MM.1S (cell line): ENCODE results near the gene SMIM26.

Experiments
- DNase-seq: peaks from one replicate; pipeline ENCODE4 v3.0.0-alpha.2; 2015
- H2AFZ ChIP-seq: fragments of 300-600 bp; sonication (generic); 2 replicates; pipeline ENCODE4 v1.6.0; 2016; ENCODE audit warnings: antibody characterized with exemption, low read length
- H3F3A ChIP-seq: fragments of 300-600 bp; sonication (generic); 2 replicates; pipeline ENCODE4 v1.6.1; 2016; ENCODE audit warnings: mild to moderate bottlenecking, antibody characterized with exemption, low read length, moderate library complexity, mixed read lengths; ENCODE audit not compliant: insufficient read depth
- H3K27ac ChIP-seq: fragments of 300-600 bp; sonication (generic); 2 replicates; pipeline ENCODE4 v1.5.1; 2016; ENCODE audit warnings: mild to moderate bottlenecking, low read length
- H3K27me3 ChIP-seq: fragments of 300-600 bp; sonication (generic); replicated peaks from 2 replicates; pipeline ENCODE4 v1.6.0; 2016; ENCODE audit warnings: low read length; ENCODE audit not compliant: insufficient read depth
- H3K36me3 ChIP-seq: fragments of 300-600 bp; sonication (generic); replicated peaks from 2 replicates; pipeline ENCODE4 v1.6.1; 2016; ENCODE audit warnings: mild to moderate bottlenecking, low read length, mixed read lengths; ENCODE audit not compliant: insufficient read depth
- H3K4me1 ChIP-seq: fragments of 300-600 bp; sonication (generic); 2 replicates; pipeline ENCODE4 v1.6.1; 2016; ENCODE audit warnings: low read length, mixed read lengths
- H3K4me2 ChIP-seq: fragments of 300-600 bp; sonication (generic); 2 replicates; pipeline ENCODE4 v1.6.0; 2016; ENCODE audit warnings: low read depth, low read length
- H3K4me3 ChIP-seq: fragments of 300-600 bp; sonication (generic); 2 replicates; pipeline ENCODE4 v1.5.1; 2016; ENCODE audit warnings: low read length, mixed read lengths
- H3K79me2 ChIP-seq: fragments of 300-600 bp; sonication (generic); 2 replicates; pipeline ENCODE4 v1.6.1; 2016; ENCODE audit warnings: mixed run types, low read length, mixed read lengths
- H3K9ac ChIP-seq: fragments of 300-600 bp; sonication (generic); 2 replicates; pipeline ENCODE4 v1.6.1; 2016; ENCODE audit warnings: low read length, mixed read lengths
- H3K9me2 ChIP-seq: fragments of 300-600 bp; sonication (generic); replicated peaks from 2 replicates; pipeline ENCODE4 v1.6.1; 2016; ENCODE audit warnings: mild to moderate bottlenecking, low read length, mixed read lengths; ENCODE audit not compliant: insufficient read depth
- H3K9me3 ChIP-seq: fragments of 300-600 bp; sonication (generic); replicated peaks from 2 replicates; pipeline ENCODE4 v1.6.1; 2016; ENCODE audit warnings: mild to moderate bottlenecking, low read length, mixed read lengths; ENCODE audit not compliant: insufficient read depth
- H4K20me1 ChIP-seq: fragments of 300-600 bp; sonication (generic); 2 replicates; pipeline ENCODE4 v1.6.1; 2016; ENCODE audit warnings: mild to moderate bottlenecking, low read length, moderate library complexity, mixed read lengths; ENCODE audit not compliant: insufficient read depth
- EZH2 ChIP-seq: fragments of 300-600 bp; sonication (generic); optimal IDR thresholded peaks from 2 replicates; pipeline ENCODE3; 2017; ENCODE audit warnings: low read depth, mild to moderate bottlenecking, antibody characterized with exemption, low read length, mixed read lengths
- EZH2phosphoT487 ChIP-seq: fragments of 300-600 bp; sonication (generic); IDR thresholded peaks from 2 replicates; pipeline ENCODE4 v1.6.1; 2018; ENCODE audit warnings: antibody characterized with exemption, low read length
- TF ChIP-seq, protein P1 (sequence below): fragments of 300-600 bp; sonication (generic); IDR thresholded peaks from 2 replicates; pipeline ENCODE4 v1.5.1; 2016; ENCODE audit warnings: antibody characterized with exemption, low read length, mixed read lengths

SMIM26 gene

GRCh38 chr20:18532626-18533025 is 34.6 kb upstream of the SMIM26 start:
- H2AFZ ChIP-seq = no peak overlapping the region
- no peaks in the 10 kb centered on the region for H3K79me2 ChIP-seq
- no peak overlapping the region for H3K9ac ChIP-seq
- H3K27me3 ChIP-seq = no peaks in the 10 kb centered on the region
- no peak for DNase-seq
- peaks cover 30% of the 10 kb centered on the region for H3K36me3 ChIP-seq
- H3F3A ChIP-seq = no peaks in the 10 kb centered on the region
- no peak overlapping the region for H3K4me2 ChIP-seq
- no peaks in the 10 kb centered on the region for H3K9me3 ChIP-seq
- H3K4me1 ChIP-seq = no peaks in the 10 kb centered on the region
- no peak overlapping the region for H3K27ac ChIP-seq
- no peaks in the 10 kb centered on the region for H3K9me2 ChIP-seq
- TF ChIP-seq, protein P1, sequence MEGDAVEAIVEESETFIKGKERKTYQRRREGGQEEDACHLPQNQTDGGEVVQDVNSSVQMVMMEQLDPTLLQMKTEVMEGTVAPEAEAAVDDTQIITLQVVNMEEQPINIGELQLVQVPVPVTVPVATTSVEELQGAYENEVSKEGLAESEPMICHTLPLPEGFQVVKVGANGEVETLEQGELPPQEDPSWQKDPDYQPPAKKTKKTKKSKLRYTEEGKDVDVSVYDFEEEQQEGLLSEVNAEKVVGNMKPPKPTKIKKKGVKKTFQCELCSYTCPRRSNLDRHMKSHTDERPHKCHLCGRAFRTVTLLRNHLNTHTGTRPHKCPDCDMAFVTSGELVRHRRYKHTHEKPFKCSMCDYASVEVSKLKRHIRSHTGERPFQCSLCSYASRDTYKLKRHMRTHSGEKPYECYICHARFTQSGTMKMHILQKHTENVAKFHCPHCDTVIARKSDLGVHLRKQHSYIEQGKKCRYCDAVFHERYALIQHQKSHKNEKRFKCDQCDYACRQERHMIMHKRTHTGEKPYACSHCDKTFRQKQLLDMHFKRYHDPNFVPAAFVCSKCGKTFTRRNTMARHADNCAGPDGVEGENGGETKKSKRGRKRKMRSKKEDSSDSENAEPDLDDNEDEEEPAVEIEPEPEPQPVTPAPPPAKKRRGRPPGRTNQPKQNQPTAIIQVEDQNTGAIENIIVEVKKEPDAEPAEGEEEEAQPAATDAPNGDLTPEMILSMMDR = no peak
- TF ChIP-seq EZH2phosphoT487 (no peak), EZH2 (no peak)
- no peak overlapping the region for H3K4me3 ChIP-seq
- no peaks in the 10 kb centered on the region for H4K20me1 ChIP-seq

DNA sequence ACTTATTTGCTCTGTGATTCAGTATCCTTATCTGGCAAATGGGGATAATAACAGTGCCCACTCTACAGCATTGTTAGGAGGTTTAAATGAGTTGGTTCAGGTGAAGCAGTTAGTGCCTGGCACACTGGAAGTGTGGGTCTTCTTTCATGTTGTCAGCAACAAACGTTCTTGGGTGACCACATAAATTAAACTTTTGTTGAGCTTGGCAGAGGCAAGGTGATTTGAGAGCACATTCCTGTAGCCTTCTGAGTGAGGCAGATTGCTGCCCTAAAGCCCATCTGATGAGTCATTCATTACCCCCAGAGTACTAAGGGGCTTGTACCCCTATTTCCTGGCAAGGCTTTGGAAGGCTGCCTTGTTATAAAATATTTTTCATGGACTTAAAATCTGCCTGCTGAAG is 33.7 kb upstream of the SMIM26 start:
- H3K4me3 ChIP-seq = no peak overlapping the region
- H3K9me2 ChIP-seq = no peaks in the 10 kb centered on the region
- H3K79me2 ChIP-seq = no peaks in the 10 kb centered on the region
- H3K4me1 ChIP-seq = no peaks in the 10 kb centered on the region
- no peak overlapping the region for H3K27ac ChIP-seq
- no peak overlapping the region for H2AFZ ChIP-seq
- H3K4me2 ChIP-seq = no peak overlapping the region
- no peaks in the 10 kb centered on the region for H4K20me1 ChIP-seq
- no peaks in the 10 kb centered on the region for H3F3A ChIP-seq
- H3K36me3 ChIP-seq = peaks cover 27% of the 10 kb centered on the region
- no peaks in the 10 kb centered on the region for H3K27me3 ChIP-seq
- H3K9me3 ChIP-seq = no peaks in the 10 kb centered on the region
- TF ChIP-seq EZH2phosphoT487 (no peak), EZH2 (no peak)
- TF ChIP-seq, protein P1 = no peak
- no peak overlapping the region for H3K9ac ChIP-seq
- no peak for DNase-seq

- no peak for TF ChIP-seq EZH2phosphoT487
- TF ChIP-seq, protein P1 = no peak
- no peak for TF ChIP-seq EZH2
- DNase-seq = no peak
- H3K36me3 ChIP-seq = peaks cover 22% of the 10 kb centered on the region
- H3K4me1 ChIP-seq = no peaks in the 10 kb centered on the region
- H3K4me2 ChIP-seq = no peak overlapping the region
- H4K20me1 ChIP-seq = no peaks in the 10 kb centered on the region
- no peaks in the 10 kb centered on the region for H3K9me3 ChIP-seq
- no peaks in the 10 kb centered on the region for H3K79me2 ChIP-seq
- no peaks in the 10 kb centered on the region for H3K9me2 ChIP-seq
- no peak overlapping the region for H3K27ac ChIP-seq
- no peak overlapping the region for H3K4me3 ChIP-seq
- no peaks in the 10 kb centered on the region for H3K27me3 ChIP-seq
- H2AFZ ChIP-seq = no peak overlapping the region
- H3F3A ChIP-seq = no peaks in the 10 kb centered on the region
- no peak overlapping the region for H3K9ac ChIP-seq
Measured at GRCh38 chr20:18533978-18534644, 33.1 kb upstream of the SMIM26 start.
